Breast epithelium (tissue), 4 donors: Measurements from ENCODE around the gene VAV3. TPM values are rescaled to one million over a fixed set of nuclear protein-coding genes. Genes with fewer than 3 reads are reported as not detected.
"Not testable (repeated sequence)": the region's sequence is repeated elsewhere in the genome, so short reads cannot be mapped to it uniquely, and the experiment has no call there.

Experiments used
- DNase-seq, 2 donors: peaks; one replicate each; pipeline ENCODE4 v3.0.0-alpha.2; 2019; ENCODE audit warnings: low spot score in 2 of 2
- H3K27ac ChIP-seq, 2 donors: fragments of 200-600 bp; sonication (generic) in 1 of 2; one replicate each; pipeline ENCODE4 v1.5.1; 2016 to 2019; ENCODE audit warnings: mild to moderate bottlenecking in 1 of 2
- H3K27me3 ChIP-seq, 2 donors: fragments of 200-600 bp; sonication (generic) in 1 of 2; one replicate each; pipeline versions ENCODE4 v1.5.1 to v1.6.0; 2017 to 2019; ENCODE audit warnings: control low read depth in 1 of 2, mild to moderate bottlenecking in 1 of 2
- H3K36me3 ChIP-seq: fragments of 200-600 bp; one replicate; pipeline ENCODE4 v1.5.1; 2019
- H3K4me1 ChIP-seq, 2 donors: fragments of 200-600 bp; sonication (generic); one replicate each; pipeline ENCODE4 v1.5.1; 2016 to 2019; ENCODE audit warnings: control low read depth in 1 of 2
- H3K4me3 ChIP-seq, 3 donors: fragments of 200-600 bp; sonication (generic); 1 replicate in 2 of 3; 2 replicates in 1 of 3; pipeline ENCODE4 v1.5.1; 2016 to 2019; ENCODE audit warnings: mild to moderate bottlenecking in 3 of 3, moderate library complexity in 2 of 3
- H3K9me3 ChIP-seq, 2 donors: fragments of 200-600 bp; sonication (generic) in 1 of 2; one replicate each; pipeline ENCODE4 v1.5.1; 2016 to 2019; ENCODE audit warnings: control low read depth in 1 of 2
- CTCF ChIP-seq, 3 donors: fragments of 450-650 bp; IDR thresholded peaks; one replicate each; pipeline ENCODE4 v1.5.1; 2016 to 2017; ENCODE audit warnings: antibody characterized with exemption in 3 of 3, mild to moderate bottlenecking in 3 of 3, moderate library complexity in 3 of 3
- POLR2A ChIP-seq: fragments of 450-650 bp; IDR thresholded peaks from one replicate; pipeline ENCODE4 v1.6.1; 2016; ENCODE audit warnings: antibody characterized with exemption, mild to moderate bottlenecking, moderate library complexity
- POLR2AphosphoS5 ChIP-seq, 3 donors: sonication (generic); formaldehyde crosslinking; IDR thresholded peaks; one replicate each; pipeline ENCODE4 v1.6.1; 2017; ENCODE audit warnings: antibody characterized with exemption in 3 of 3
- intact Hi-C: fragments of 100-400 bp; cut with DNase I; formaldehyde crosslinking; loops from one replicate; pipeline ENCODE4 v1.15.1; 2023; ENCODE audit warnings: low total_unique reads
- total RNA-seq, 3 donors: library from RNA; depleted of rRNA; stranded (reverse); fragments of >200 nt; gene quantifications; one replicate each; pipeline ENCODE4 v1.1.0, GENCODE V29; 2016

The VAV3 gene
- total RNA-seq, 3 donors from 2014 or later: 8.0 to 153 (median 113) TPM

- no peak overlapping the region for H3K4me3 ChIP-seq
- H3K27me3 ChIP-seq: no peaks in the 10 kb centered on the region
- no peak overlapping the region for H3K27ac ChIP-seq
- no peaks in the 10 kb centered on the region for H3K9me3 ChIP-seq
- TF ChIP-seq POLR2AphosphoS5 (IDR thresholded peaks at IDR 0.05) (no peak), POLR2A (no peak), CTCF (IDR thresholded peaks at IDR 0.05) (no peak)
- DNase-seq: no peak
- intact Hi-C loops: no loop called here
- H3K4me1 ChIP-seq: no peaks in the 10 kb centered on the region
- no peaks in the 10 kb centered on the region for H3K36me3 ChIP-seq
These were observed 99.4 kb downstream of the VAV3 start for GRCh38 chr1:107865627-107866026.

DNA sequence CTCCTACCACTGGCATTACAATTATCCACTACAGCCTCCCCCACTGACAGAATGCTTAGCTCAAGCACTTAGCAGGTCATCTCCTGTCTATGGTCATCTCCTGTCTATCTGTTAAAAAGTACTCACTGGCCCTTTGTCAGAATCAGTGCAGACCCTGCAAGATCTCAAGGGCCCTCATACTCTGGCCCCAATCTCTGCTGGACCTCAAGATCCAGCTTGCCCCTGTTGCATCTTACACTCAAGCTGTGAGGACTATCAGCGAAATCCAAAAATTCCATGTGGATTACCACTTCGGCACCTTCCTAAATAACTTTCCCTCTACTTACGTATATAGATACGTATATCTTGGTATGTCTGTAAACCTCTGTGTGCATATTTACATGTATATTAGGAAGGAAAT, 101.6 kb downstream of the VAV3 start:
- no peak for DNase-seq
- Histone ChIP-seq H3K9me3 (no peaks in the 10 kb centered on the region), H3K4me3 (no peak overlapping the region), H3K36me3 (no peaks in the 10 kb centered on the region), H3K27ac (no peak overlapping the region), H3K27me3 (no peaks in the 10 kb centered on the region), H3K4me1 (no peaks in the 10 kb centered on the region)
- intact Hi-C loops: no loop called here
- TF ChIP-seq POLR2AphosphoS5 (IDR thresholded peaks at IDR 0.05) (no peak), POLR2A (no peak), CTCF (IDR thresholded peaks at IDR 0.05) (no peak)

DNA sequence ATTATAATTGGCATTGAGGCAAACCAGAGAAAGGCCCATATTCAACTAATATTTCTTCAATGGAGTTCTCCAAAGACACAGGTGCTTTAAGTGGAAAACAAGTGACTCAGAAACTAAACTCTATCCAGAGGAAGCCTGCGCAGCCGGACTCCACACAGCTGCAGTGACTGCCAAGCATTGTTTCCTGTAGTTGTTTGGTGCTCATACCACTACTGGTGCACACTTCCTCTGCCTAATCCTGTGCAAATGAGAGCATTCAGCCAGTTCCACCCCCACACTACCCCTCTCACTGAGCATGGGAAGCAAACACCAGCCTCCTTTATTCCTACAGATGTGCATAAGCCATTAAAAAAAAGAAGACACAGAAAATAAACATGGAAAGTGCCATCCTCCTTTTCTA, 102.9 kb downstream of the VAV3 start:
- H3K4me1 ChIP-seq: no peaks in the 10 kb centered on the region

GRCh38 chr1:107858323-107858722, 106.7 kb downstream of the VAV3 start:
- no peaks in the 10 kb centered on the region for H3K4me1 ChIP-seq
- no peaks in the 10 kb centered on the region for H3K27me3 ChIP-seq
- H3K9me3 ChIP-seq: no peaks in the 10 kb centered on the region
- H3K27ac ChIP-seq: no peak overlapping the region
- intact Hi-C loops: no loop called here
- DNase-seq: no peak
- no peaks in the 10 kb centered on the region for H3K36me3 ChIP-seq
- no peak overlapping the region for H3K4me3 ChIP-seq
- TF ChIP-seq CTCF (IDR thresholded peaks at IDR 0.05) (no peak), POLR2AphosphoS5 (IDR thresholded peaks at IDR 0.05) (no peak), POLR2A (no peak)

More for the DNA sequence above, 102.9 kb downstream of the VAV3 start:
- H3K27me3 ChIP-seq: no peaks in the 10 kb centered on the region
- intact Hi-C loops: no loop called here
- no peak for DNase-seq
- H3K4me3 ChIP-seq: no peak overlapping the region
- no peaks in the 10 kb centered on the region for H3K36me3 ChIP-seq
- TF ChIP-seq POLR2AphosphoS5 (IDR thresholded peaks at IDR 0.05) (no peak), POLR2A (no peak), CTCF (IDR thresholded peaks at IDR 0.05) (no peak)
- no peaks in the 10 kb centered on the region for H3K9me3 ChIP-seq
- no peak overlapping the region for H3K27ac ChIP-seq

- no peak overlapping the region for H3K27ac ChIP-seq
- H3K27me3 ChIP-seq: no peaks in the 10 kb centered on the region
- intact Hi-C loops: no loop called here
- no peak for DNase-seq
- TF ChIP-seq CTCF (IDR thresholded peaks at IDR 0.05) (no peak), POLR2AphosphoS5 (IDR thresholded peaks at IDR 0.05) (no peak), POLR2A (no peak)
- no peaks in the 10 kb centered on the region for H3K36me3 ChIP-seq
- no peak overlapping the region for H3K4me3 ChIP-seq
- peaks cover 0 to 5% of the 10 kb centered on the region in 2 donors for H3K9me3 ChIP-seq
- no peaks in the 10 kb centered on the region for H3K4me1 ChIP-seq
These were observed 113.6 kb downstream of the VAV3 start for GRCh38 chr1:107851418-107851817.

DNA sequence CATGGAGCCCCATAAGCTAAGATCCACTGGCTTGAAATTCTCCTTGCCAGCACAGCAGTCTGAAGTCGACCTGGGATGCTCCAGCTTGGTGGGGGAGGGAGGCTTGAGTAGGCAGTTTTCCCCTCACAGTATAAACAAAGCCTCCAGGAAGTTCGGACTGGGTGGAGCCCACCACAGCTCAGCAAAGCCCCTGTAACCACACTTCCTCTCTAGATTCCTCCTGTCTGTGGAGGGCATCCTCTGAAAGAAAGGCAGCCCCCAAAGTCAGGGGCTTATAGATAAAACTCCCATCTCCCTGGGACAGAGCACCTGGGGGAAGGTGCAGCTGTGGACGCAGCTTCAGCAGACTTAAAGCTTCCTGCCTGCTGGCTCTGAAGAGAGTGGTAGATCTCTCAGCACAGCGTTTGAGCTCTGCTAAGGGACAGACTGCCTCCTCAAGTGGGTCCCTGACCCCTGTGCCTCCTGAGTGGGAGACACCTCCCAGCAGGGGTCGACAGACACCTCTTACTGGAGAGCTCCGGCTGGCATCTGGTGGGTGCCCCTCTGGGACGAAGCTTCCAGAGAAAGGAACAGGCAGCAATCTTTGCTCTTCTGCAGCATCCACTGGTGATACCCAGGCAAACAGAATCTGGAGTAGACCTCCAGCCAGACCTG, 120.3 kb downstream of the VAV3 start:
- H3K27ac ChIP-seq, H3K36me3 ChIP-seq, H3K4me1 ChIP-seq, DNase-seq, H3K9me3 ChIP-seq, H3K4me3 ChIP-seq, H3K27me3 ChIP-seq: not testable (repeated sequence)
- intact Hi-C loops: loop anchor here (5.0 kb wide), 1 partner anchor 392 kb away; no protein-coding TSS in a partner anchor
